ENCODE measurements around the gene ROPN1B.
"Not testable (repeated sequence)": the region's sequence is repeated elsewhere in the genome, so short reads cannot be mapped to it uniquely, and the experiment has no call there.

Gene ROPN1B

GRCh38 chr3:125958511-125959316 lies 10.3 kb upstream of the ROPN1B start:
- no peak for DNase-seq

- no peak for DNase-seq
These were observed 9.5 kb upstream of the ROPN1B start for GRCh38 chr3:125959317-125960065.

- DNase-seq, result no peak
These were observed 8.9 kb upstream of the ROPN1B start for GRCh38 chr3:125960066-125960424.

GRCh38 chr3:125960456-125961288 lies 8.3 kb upstream of the ROPN1B start:
- DNase-seq, result no peak

- no peak for DNase-seq
These were observed 7.7 kb upstream of the ROPN1B start for GRCh38 chr3:125961289-125961589.

- DNase-seq, result not testable (repeated sequence)
These were observed 5.1 kb upstream of the ROPN1B start for GRCh38 chr3:125963834-125964233.

GRCh38 chr3:125965505-125965904 lies 3.5 kb upstream of the ROPN1B start:
- no peak for DNase-seq

- DNase-seq, result peak; percentile 7 to 64
These were observed 1.8 kb upstream of the ROPN1B start for GRCh38 chr3:125967156-125967555.

GRCh38 chr3:125968121-125968520 lies 857 bp upstream of the ROPN1B start:
- not testable (repeated sequence) for DNase-seq

GRCh38 chr3:125971997-125972944 lies 3.3 kb downstream of the ROPN1B start:
- DNase-seq, result peak; percentile 30 to 50

GRCh38 chr3:125975245-125976002 lies 6.4 kb downstream of the ROPN1B start:
- not testable (repeated sequence) for DNase-seq

GRCh38 chr3:125976003-125976390 lies 7.0 kb downstream of the ROPN1B start:
- not testable (repeated sequence) for DNase-seq

- DNase-seq, result not testable (repeated sequence)
These were observed 8.1 kb downstream of the ROPN1B start for GRCh38 chr3:125977104-125977503.

- not testable (repeated sequence) for DNase-seq
These were observed 16.0 kb downstream of the ROPN1B start for GRCh38 chr3:125984951-125985350.

GRCh38 chr3:125990253-125990970 lies 21.4 kb downstream of the ROPN1B start:
- peak; percentile 88 to 90 for DNase-seq

GRCh38 chr3:125996751-125997150 lies 27.8 kb downstream of the ROPN1B start:
- not testable (repeated sequence) for DNase-seq

- DNase-seq, result no peak
These were observed 33.2 kb downstream of the ROPN1B start for GRCh38 chr3:126002189-126002588.

- DNase-seq, result no peak
These were observed 34.6 kb downstream of the ROPN1B start for GRCh38 chr3:126003447-126004190.

GRCh38 chr3:126004217-126004616 lies 35.2 kb downstream of the ROPN1B start:
- no peak for DNase-seq

GRCh38 chr3:126004692-126005091 lies 35.7 kb downstream of the ROPN1B start:
- no peak for DNase-seq

Data from NCI-H2081 (cell line).